IgD-negative memory B cell (primary cell): ENCODE measurements around the gene ACSM3. TPM values are rescaled to one million over a fixed set of nuclear protein-coding genes. Genes with fewer than 3 reads are reported as not detected.
"Not testable (repeated sequence)": the region's sequence is repeated elsewhere in the genome, so short reads cannot be mapped to it uniquely, and the experiment has no call there.

Source experiments
- H3K27ac Mint-ChIP-seq, 3 donors: one replicate each; pipeline ENCODE4 v1.8.0; 2020 to 2022; ENCODE audit warnings: mild to moderate bottlenecking in 3 of 3, mixed read lengths in 3 of 3, moderate library complexity in 1 of 3
- H3K27me3 Mint-ChIP-seq: one replicate; pipeline ENCODE4 v1.8.0; 2021; ENCODE audit warnings: mixed read lengths
- H3K36me3 Mint-ChIP-seq: one replicate; pipeline ENCODE4 v1.8.0; 2020; ENCODE audit warnings: mild to moderate bottlenecking, mixed read lengths
- H3K4me1 Mint-ChIP-seq, 3 donors: one replicate each; pipeline ENCODE4 v1.8.0; 2020 to 2022; ENCODE audit warnings: mixed read lengths in 3 of 3, mild to moderate bottlenecking in 1 of 3
- H3K4me3 Mint-ChIP-seq, 4 donors: one replicate each; pipeline ENCODE4 v1.8.0; 2020 to 2022; ENCODE audit warnings: mild to moderate bottlenecking in 4 of 4, mixed read lengths in 4 of 4, moderate library complexity in 3 of 4
- H3K9me3 Mint-ChIP-seq, 3 donors: one replicate each; pipeline ENCODE4 v1.8.0; 2020 to 2021; ENCODE audit warnings: mixed read lengths in 3 of 3, mild to moderate bottlenecking in 1 of 3
- polyA plus RNA-seq: library from polyadenylated mRNA; unstranded; fragments of 300-500 nt; fragmentation: Illumina TruSeq; gene quantifications from one replicate; pipeline ENCODE4 v1.2.3, GENCODE V29; 2021

Gene ACSM3
- polyA plus RNA-seq, 1 donor from 2014 or later, result 1.6 TPM

DNA sequence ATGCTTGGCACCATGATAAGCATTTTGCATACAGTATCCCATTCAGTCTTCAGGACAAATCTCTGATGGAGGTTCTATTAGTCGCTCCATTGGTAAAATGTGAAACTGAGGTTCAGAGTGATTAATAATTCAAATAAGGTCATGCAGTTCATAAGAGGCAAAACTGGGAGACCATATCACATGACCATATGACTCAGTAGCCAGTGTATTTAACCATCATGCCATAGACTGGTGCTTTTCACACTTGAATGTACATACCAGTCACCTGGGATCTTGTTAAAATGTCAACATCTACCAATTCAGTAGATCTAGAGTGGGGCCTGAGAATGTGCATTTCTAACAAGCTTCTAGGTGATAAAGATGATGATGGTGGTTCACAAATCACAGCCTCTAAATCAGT lies 4.3 kb downstream of the ACSM3 start:
- Mint-ChIP-seq H3K27me3 (no peaks in the 10 kb centered on the region), H3K4me1 (peaks cover 9 to 13% (median 10%) of the 10 kb centered on the region in 3 donors), H3K9me3 (no peaks in the 10 kb centered on the region), H3K27ac (no peak overlapping the region), H3K4me3 (no peak overlapping the region), H3K36me3 (no peaks in the 10 kb centered on the region)

DNA sequence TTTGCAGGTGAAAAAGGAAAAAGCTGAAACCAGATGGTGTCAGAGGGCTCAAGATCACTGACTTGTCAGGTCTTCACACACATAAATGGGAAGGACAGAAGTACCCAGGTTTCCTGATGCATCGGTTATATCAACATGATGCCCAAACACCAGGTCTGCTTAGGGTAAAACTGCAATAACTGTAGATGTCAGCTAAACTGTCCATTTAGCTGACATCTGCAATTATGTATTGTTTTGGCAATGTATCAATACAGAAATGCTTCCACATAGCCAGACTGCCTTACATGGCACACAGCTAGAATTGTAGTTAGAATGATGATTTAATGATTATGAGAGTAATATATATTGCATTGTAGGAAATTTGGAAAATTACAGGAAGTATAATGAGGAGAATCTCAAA lies 5.0 kb downstream of the ACSM3 start:
- Mint-ChIP-seq H3K4me1 (peaks cover 3 to 7% (median 3%) of the 10 kb centered on the region in 3 donors), H3K27ac (no peak overlapping the region), H3K9me3 (peaks cover 0 to 2% (median 0%) of the 10 kb centered on the region in 3 donors), H3K4me3 (no peak overlapping the region), H3K27me3 (no peaks in the 10 kb centered on the region), H3K36me3 (no peaks in the 10 kb centered on the region)

DNA sequence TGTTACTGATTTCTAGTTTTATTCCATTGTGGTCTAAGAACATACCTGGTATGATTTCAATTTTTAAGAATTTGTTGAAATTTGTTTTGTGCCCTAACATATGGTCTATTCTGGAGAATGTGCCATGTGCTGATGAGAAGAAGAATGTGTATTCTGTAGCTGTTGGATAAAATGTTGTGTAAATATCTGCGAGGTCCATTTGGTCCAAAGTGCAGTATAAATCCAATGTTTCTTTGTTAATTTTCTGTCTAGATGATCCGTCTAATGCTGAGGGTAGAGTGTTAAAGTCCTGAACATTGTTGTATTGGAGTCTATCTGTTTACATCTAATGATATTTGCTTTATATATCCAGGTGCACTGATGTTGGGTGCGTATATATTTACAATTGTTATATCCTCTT lies 9.9 kb downstream of the ACSM3 start:
- Mint-ChIP-seq H3K27ac (no peak overlapping the region), H3K36me3 (no peaks in the 10 kb centered on the region), H3K4me1 (no peaks in the 10 kb centered on the region), H3K9me3 (peaks cover 0 to 2% (median 0%) of the 10 kb centered on the region in 3 donors), H3K4me3 (no peak overlapping the region), H3K27me3 (no peaks in the 10 kb centered on the region)

DNA sequence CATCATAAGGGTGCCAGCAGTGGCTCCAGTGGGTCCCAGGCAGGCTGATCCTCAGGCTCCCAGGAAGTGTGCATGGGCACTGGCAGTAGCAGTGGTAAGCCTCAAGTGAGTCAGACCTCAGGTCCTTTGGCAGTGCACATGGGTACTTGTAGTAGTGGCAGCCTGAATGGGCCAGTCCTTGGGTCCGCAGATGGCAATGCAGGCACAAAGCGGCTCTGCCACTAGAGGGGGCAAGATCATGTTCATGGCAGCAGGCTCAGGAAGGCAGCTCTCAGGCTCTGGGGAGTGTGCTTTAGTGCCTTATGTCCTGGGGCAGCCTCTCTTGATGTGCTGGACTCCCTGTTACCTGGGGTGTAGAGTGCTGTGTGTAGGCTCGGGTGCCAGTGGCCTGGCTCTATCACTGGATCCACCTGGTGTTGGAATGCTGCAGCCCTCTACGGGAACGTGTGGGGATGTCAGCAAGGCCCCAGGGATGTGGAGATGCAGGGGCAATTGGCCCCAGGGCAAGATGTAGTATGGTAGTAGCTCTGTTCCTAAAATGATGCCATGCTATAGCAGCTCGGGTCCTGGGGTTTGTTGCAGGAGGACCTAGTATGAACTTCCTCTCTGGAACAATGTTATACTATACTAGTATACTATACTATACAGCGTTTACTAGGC lies 11.0 kb downstream of the ACSM3 start:
- H3K9me3 Mint-ChIP-seq, result peaks cover 0 to 2% (median 0%) of the 10 kb centered on the region in 3 donors
- no peak overlapping the region for H3K27ac Mint-ChIP-seq
- H3K27me3 Mint-ChIP-seq, result no peaks in the 10 kb centered on the region
- H3K4me1 Mint-ChIP-seq, result no peaks in the 10 kb centered on the region
- no peaks in the 10 kb centered on the region for H3K36me3 Mint-ChIP-seq
- H3K4me3 Mint-ChIP-seq, result no peak overlapping the region

DNA sequence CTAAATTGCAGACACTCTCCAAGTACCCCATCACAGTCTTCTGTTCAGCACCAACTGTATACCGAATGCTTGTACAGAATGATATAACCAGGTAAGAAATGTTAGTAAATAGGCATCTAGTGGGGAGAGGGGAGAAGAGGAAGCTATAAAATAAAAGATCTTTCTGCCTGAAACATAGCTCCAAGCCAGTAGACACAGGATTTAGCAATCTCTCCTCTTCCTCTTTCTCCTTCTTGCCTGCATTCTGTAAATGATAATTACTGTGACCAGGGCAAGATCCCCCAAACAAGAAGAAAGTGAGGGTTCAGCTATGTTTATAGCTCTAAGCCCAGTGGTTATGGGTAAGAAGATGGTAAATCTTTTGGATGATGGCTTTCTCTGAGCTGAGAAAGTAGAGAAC lies 17.9 kb downstream of the ACSM3 start:
- Mint-ChIP-seq H3K4me1 (no peaks in the 10 kb centered on the region), H3K9me3 (no peaks in the 10 kb centered on the region), H3K27ac (no peak overlapping the region), H3K27me3 (no peaks in the 10 kb centered on the region), H3K4me3 (no peak overlapping the region), H3K36me3 (no peaks in the 10 kb centered on the region)

DNA sequence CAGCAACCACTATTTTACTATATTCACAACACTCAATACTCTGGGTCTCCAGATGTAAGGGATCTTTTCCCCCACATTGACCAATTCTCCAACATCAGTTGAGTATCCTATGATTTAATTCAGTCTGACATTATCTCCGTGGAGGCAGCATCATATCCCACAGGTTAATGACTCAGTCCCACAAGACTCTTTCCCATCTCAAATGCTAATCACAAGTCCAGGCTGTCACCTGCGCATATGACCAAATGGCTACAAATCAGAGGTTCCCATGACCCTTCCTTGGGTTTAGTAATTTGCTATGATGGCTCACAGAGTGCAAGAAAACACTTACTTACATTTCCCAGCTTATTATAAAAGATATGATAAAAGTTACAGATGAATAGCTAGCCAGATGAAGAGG lies 18.7 kb downstream of the ACSM3 start:
- Mint-ChIP-seq H3K4me3 (no peak overlapping the region), H3K9me3 (no peaks in the 10 kb centered on the region), H3K36me3 (no peaks in the 10 kb centered on the region), H3K4me1 (no peaks in the 10 kb centered on the region), H3K27me3 (no peaks in the 10 kb centered on the region), H3K27ac (no peak overlapping the region)

DNA sequence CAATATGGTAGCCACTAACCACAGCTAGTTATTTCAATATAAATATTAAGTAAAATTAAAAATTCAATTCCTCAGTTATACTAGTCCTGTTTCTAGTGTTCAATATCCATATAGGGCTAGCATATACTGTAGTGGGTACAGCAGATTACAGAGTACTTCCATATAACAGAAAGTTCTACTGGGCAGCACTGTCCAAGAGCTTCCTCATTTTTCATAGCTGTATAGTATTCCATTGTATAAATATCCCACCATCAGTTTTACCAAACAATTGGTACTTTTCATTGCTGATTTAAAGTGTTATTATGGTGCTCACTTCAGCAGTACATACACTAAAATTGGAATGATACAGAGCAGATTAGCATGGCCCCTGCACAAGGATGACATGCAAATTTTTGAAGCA lies 20.4 kb downstream of the ACSM3 start:
- Mint-ChIP-seq H3K27ac (no peak overlapping the region), H3K36me3 (no peaks in the 10 kb centered on the region), H3K27me3 (no peaks in the 10 kb centered on the region), H3K4me3 (no peak overlapping the region), H3K9me3 (no peaks in the 10 kb centered on the region), H3K4me1 (no peaks in the 10 kb centered on the region)

DNA sequence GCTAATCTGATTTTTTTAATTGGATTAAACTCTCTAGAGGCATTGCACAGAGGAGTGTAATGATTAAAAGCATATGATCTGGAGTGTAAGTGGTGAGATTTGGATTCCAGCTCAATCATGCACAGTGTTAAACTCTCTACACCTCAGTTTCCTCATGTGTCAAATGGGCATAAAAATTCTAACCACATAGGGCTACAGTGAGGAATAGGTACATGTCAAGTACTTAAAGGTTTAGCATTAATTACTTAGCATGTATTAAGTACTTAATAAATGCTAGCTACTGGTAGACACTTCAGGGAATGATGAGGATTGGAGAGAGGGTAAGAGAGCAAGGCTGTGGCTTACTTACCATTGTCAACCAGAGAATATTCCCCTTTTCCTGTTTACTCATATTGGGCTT lies 25.3 kb downstream of the ACSM3 start:
- Mint-ChIP-seq H3K4me1 (no peaks in the 10 kb centered on the region), H3K27ac (no peak overlapping the region), H3K27me3 (no peaks in the 10 kb centered on the region), H3K36me3 (no peaks in the 10 kb centered on the region), H3K9me3 (no peaks in the 10 kb centered on the region), H3K4me3 (no peak overlapping the region)

DNA sequence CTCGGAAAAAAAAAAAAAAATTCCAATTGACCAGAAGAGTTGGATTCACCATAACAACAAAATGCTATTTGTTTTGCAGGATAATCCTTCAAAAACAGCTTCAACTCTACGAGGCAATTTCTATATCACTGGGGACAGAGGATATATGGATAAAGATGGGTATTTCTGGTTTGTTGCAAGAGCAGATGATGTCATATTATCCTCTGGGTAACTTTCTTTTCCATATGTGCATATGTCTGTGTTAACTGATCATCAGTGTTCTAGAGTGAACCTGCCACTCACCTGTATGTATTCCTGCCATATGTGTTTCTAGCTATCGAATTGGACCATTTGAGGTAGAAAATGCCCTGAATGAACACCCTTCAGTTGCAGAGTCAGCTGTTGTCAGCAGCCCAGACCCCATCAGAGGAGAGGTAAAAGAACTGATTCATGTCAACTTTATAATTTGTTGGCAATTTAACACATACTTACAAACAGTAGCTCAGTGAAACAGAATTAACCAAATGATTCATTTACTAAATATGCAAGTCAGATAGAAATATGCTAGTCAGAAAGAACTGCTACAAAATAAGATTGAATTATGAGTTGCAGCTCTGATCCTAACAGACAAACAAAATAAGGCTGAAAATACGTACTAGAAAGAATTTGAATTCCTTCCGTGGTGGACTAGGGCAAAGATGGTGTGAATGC lies 28.3 kb downstream of the ACSM3 start:
- Mint-ChIP-seq H3K27ac (no peak overlapping the region), H3K4me1 (no peaks in the 10 kb centered on the region), H3K27me3 (no peaks in the 10 kb centered on the region), H3K4me3 (peak overlapping the region in 1 of 4 donors; percentile 23), H3K9me3 (no peaks in the 10 kb centered on the region), H3K36me3 (no peaks in the 10 kb centered on the region)

DNA sequence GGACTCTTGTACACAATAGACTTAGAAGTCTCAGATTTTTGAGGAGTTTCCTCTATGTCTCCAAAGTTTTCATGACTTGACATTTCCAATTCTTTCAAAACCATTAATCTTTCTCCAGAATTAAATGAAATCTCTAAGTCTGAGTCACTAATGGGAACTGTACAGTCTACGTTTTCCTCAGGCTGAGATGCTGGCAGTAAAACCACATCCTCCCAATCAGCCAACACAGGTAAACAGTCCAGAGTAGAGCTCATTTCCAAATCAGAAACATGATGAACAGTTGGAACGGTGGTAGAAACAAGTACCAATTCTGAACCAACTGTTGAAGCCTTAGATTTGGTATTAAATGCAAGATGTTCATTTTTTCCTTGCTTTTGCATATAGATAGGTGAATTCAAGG lies 34.5 kb downstream of the ACSM3 start:
- H3K27ac Mint-ChIP-seq, result no peak overlapping the region

DNA sequence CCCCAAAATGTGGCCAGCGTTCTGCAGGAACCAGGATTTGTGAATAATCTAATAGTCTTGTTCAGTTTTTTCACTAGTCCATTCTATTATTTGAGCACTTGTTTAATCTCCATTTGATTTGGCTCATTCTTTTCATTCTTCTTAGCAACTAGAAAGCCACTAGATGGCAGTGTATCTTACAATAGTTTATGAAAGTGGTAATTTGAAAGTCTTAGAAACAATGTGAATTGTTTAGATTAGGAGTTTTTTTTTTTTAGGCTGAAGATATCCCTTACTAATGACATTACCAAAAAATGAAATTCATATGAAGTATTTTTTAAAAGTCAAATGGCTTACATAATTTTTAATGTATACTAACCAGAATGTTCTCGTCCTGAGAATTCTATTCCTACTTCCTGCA lies 35.8 kb downstream of the ACSM3 start:
- Mint-ChIP-seq H3K27me3 (no peaks in the 10 kb centered on the region), H3K27ac (no peak overlapping the region), H3K4me1 (peaks cover 0 to 1% (median 0%) of the 10 kb centered on the region in 3 donors), H3K4me3 (no peak overlapping the region), H3K9me3 (no peaks in the 10 kb centered on the region), H3K36me3 (no peaks in the 10 kb centered on the region)

More for the DNA sequence above, 34.5 kb downstream of the ACSM3 start:
- Mint-ChIP-seq H3K36me3 (no peaks in the 10 kb centered on the region), H3K4me1 (no peaks in the 10 kb centered on the region), H3K27me3 (no peaks in the 10 kb centered on the region), H3K9me3 (no peaks in the 10 kb centered on the region), H3K4me3 (no peak overlapping the region)

DNA sequence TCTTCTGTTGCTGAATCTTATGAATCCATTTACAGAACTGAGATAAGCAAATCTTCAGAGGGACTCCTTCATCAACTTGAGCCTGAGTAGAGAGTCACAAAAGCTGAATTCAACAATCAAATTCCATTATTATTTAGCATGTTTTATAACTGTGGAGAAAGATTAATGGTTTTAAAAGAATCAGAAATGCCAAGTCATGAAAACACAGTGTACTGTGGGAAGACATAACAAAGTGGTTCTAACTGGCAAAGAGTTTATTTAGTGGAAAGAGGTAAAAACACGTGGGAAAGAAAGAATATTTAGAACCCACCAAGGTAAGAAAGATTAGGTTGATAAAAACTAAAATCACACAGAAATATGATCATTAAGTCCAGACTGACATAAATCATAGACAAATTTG lies 37.5 kb downstream of the ACSM3 start:
- Mint-ChIP-seq H3K36me3 (no peaks in the 10 kb centered on the region), H3K4me3 (no peak overlapping the region), H3K9me3 (no peaks in the 10 kb centered on the region), H3K27ac (no peak overlapping the region), H3K4me1 (peaks cover 0 to 6% (median under 1%) of the 10 kb centered on the region in 3 donors), H3K27me3 (no peaks in the 10 kb centered on the region)

DNA sequence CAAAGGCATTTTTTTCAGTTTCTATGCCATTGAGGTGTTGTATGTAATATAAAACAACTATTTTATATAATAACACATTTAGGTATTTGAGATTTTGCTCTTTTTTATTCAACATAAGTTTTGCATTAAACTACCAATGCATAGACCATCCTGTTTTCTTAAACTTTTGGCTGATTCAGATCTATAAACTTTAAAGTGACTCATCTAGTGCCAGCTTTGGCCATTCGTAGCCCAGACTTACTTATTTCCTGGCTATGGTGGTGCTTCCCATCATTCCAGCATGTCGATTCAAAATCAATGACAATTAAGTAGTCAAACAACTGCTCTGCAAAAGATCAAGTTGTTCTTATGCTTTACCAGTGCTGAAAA lies 39.4 kb downstream of the ACSM3 start:
- H3K27me3 Mint-ChIP-seq, result no peaks in the 10 kb centered on the region
- H3K27ac Mint-ChIP-seq, result peak overlapping the region in 2 of 3 donors; percentile 81 to 85
- H3K4me3 Mint-ChIP-seq, result peak overlapping the region in 1 of 4 donors; percentile 60
- no peaks in the 10 kb centered on the region for H3K36me3 Mint-ChIP-seq
- no peaks in the 10 kb centered on the region for H3K9me3 Mint-ChIP-seq
- H3K4me1 Mint-ChIP-seq, result peaks cover 4 to 11% (median 7%) of the 10 kb centered on the region in 3 donors

DNA sequence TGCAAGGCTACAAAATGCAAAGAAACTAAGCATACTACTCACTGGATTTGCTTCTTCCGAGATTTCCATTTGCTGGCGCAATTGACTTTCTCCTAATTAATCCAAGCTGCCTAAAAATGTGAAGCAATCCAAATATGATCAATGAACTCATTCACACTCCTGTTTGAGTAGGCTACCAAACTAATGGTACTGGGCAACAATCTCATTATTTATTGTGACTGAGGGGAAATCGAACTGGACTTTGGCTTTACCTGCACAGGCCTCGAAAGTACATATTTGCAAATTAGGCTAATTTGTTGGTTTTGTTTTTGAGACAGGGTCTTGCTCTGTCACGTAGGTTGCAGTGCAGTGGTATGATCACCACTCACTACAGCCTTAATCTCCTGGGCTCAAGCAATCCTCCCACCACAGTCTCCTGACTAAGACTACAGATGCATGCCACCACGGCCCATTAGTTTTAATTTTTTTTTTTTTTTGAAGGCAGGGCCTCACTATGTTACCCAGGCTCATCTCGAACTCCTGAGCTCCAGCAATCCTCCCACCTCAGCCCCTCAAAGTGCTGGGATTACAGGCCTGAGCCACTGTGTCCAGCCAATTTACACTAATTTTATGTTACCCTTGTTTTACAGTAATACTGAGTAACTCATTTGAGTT lies 39.9 kb downstream of the ACSM3 start:
- Mint-ChIP-seq H3K4me1 (peaks cover 4 to 11% (median 7%) of the 10 kb centered on the region in 3 donors), H3K36me3 (no peaks in the 10 kb centered on the region), H3K27ac (peak overlapping the region in 2 of 3 donors; percentile 81 to 85), H3K4me3 (peak overlapping the region in 1 of 4 donors; percentile 60), H3K9me3 (no peaks in the 10 kb centered on the region), H3K27me3 (no peaks in the 10 kb centered on the region)

DNA sequence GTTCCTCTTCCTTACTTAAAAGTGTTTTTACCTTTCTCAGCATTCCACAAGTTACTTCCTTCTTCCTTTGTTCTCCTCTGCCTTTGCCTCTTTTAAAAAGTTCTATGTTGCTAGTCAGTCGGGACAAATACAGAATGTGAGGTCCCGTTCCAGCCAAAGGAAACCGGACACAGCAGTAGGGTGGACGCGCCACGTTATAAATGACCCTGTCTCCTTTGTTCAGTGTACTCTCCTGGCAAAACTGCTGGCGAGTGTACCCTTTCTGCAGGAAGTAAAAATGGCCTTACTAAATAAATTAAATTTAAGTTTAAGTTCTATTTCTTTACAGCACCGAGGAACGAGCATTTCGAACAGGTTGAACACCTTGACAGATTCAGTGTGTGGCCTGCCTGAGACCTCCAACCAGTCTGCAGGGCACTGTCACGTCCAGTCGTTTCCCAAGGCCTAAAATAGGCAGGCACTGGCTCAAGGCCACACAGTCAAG lies 41.9 kb downstream of the ACSM3 start:
- not testable (repeated sequence) for H3K36me3 Mint-ChIP-seq, H3K9me3 Mint-ChIP-seq, H3K27me3 Mint-ChIP-seq
- H3K4me1 Mint-ChIP-seq, result peaks cover 4 to 11% (median 7%) of the 10 kb centered on the region in 3 donors
- H3K4me3 Mint-ChIP-seq, result peak overlapping the region; percentile 93 to 99 (median 98)
- peak overlapping the region; percentile 50 to 92 (median 82) for H3K27ac Mint-ChIP-seq
